Testis (tissue), 3 donors: ENCODE measurements around the gene NEAT1. TPM values are rescaled to one million over a fixed set of nuclear protein-coding genes. Genes with fewer than 3 reads are reported as not detected.
"Not testable (repeated sequence)": the region's sequence is repeated elsewhere in the genome, so short reads cannot be mapped to it uniquely, and the experiment has no call there.

ENCODE experiments used
- DNase-seq: peaks from one replicate; pipeline ENCODE4 v3.0.0-alpha.2; 2019
- H3K27ac ChIP-seq, 2 donors: fragments of 200-600 bp; sonication (generic); one replicate each; pipeline ENCODE4 v1.5.1; 2019
- H3K27me3 ChIP-seq: fragments of 200-600 bp; sonication (generic); one replicate; pipeline ENCODE4 v1.5.1; 2019
- H3K36me3 ChIP-seq: fragments of 200-600 bp; sonication (generic); one replicate; pipeline ENCODE4 v1.5.1; 2017; ENCODE audit warnings: low read depth; ENCODE audit errors: missing control alignments
- H3K4me1 ChIP-seq: fragments of 200-600 bp; sonication (generic); one replicate; pipeline ENCODE4 v1.5.1; 2019
- H3K4me3 ChIP-seq, 2 donors: fragments of 200-600 bp; sonication (generic); one replicate each; pipeline ENCODE4 v1.5.1; 2017 to 2019
- H3K9me3 ChIP-seq: fragments of 200-600 bp; sonication (generic); one replicate; pipeline ENCODE4 v1.5.1; 2017
- CTCF ChIP-seq, 3 experiments: fragments of 450-650 bp in 2 of 3; fragments of 200-600 bp in 1 of 3; sonication (generic) in 1 of 3; IDR thresholded peaks; one replicate each; pipeline ENCODE4 v1.5.1; 2016 to 2019; ENCODE audit warnings: antibody characterized with exemption in 3 of 3, mild to moderate bottlenecking in 2 of 3, moderate library complexity in 1 of 3
- POLR2A ChIP-seq: fragments of 450-650 bp; IDR thresholded peaks from one replicate; pipeline ENCODE4 v1.6.1; 2017; ENCODE audit warnings: antibody characterized with exemption, mild to moderate bottlenecking, moderate library complexity
- WGBS, 2 donors: methylation state at CpG; one replicate each; pipeline ENCODE4 v1.1.5; 2018; 5-methylcytosine and 5-hydroxymethylcytosine counted together
- intact Hi-C: fragments of 100-400 bp; cut with DNase I; formaldehyde crosslinking; loops from one replicate; pipeline ENCODE4 v1.15.1; 2023; ENCODE audit warnings: low total_unique reads
- polyA plus RNA-seq: library from polyadenylated mRNA; stranded (reverse); fragments of 350-450 nt; fragmentation: Illumina TruSeq; extraction: RNeasy Lipid Tissue Mini Kit (QIAGEN cat#74804); gene quantifications from one replicate; pipeline ENCODE4 v1.2.3, GENCODE V29; 2014; ENCODE audit warnings: low read depth, low replicate concordance; ENCODE audit not compliant: insufficient read depth
- total RNA-seq, 2 donors: library from RNA; depleted of rRNA; stranded (reverse); fragments of >200 nt; gene quantifications; one replicate each; pipeline ENCODE4 v1.2.3, GENCODE V29; 2016

Gene NEAT1
- total and polyA plus RNA-seq, 3 donors from 2014 or later = 189 to 243 (median 230) TPM

- Histone ChIP-seq H3K36me3 (no peaks in the 10 kb centered on the region), H3K27me3 (no peaks in the 10 kb centered on the region), H3K4me3 (no peak overlapping the region), H3K27ac (no peak overlapping the region), H3K9me3 (no peaks in the 10 kb centered on the region), H3K4me1 (peaks cover 10% of the 10 kb centered on the region)
- TF ChIP-seq CTCF (IDR thresholded peaks at IDR 0.05) (no peak), POLR2A (no peak)
- intact Hi-C loops = no loop called here
- 60 to 68% methylated on average over 3 to 5 of the region's 5 CpGs for WGBS, 2 donors
- DNase-seq = no peak
These were observed 10.9 kb upstream of the NEAT1 start for GRCh38 chr11:65411681-65412070.

- Histone ChIP-seq H3K27ac (peak overlapping the region in 1 of 2 donors; percentile 24), H3K27me3 (no peaks in the 10 kb centered on the region), H3K36me3 (no peaks in the 10 kb centered on the region), H3K9me3 (no peaks in the 10 kb centered on the region), H3K4me3 (no peak overlapping the region), H3K4me1 (peaks cover 18% of the 10 kb centered on the region)
- intact Hi-C loops = no loop called here
- DNase-seq = no peak
- 62 to 75% methylated on average over 21 to 24 of the region's 24 CpGs for WGBS, 2 donors
- TF ChIP-seq POLR2A = no peak
- no peak for TF ChIP-seq CTCF (IDR thresholded peaks at IDR 0.05)
These were observed 10.1 kb upstream of the NEAT1 start for GRCh38 chr11:65412271-65413076.

- H3K4me3 ChIP-seq, H3K27me3 ChIP-seq, H3K9me3 ChIP-seq, DNase-seq, intact Hi-C loops, H3K36me3 ChIP-seq: not testable (repeated sequence)
- H3K4me1 ChIP-seq = peaks cover 25% of the 10 kb centered on the region
- H3K27ac ChIP-seq = peak overlapping the region in 1 of 2 donors; percentile 24
- 82 to 87% methylated on average over 15 of the region's 15 CpGs for WGBS, 2 donors
These were observed 9.4 kb upstream of the NEAT1 start for GRCh38 chr11:65413077-65413664.

GRCh38 chr11:65414776-65415498, 7.7 kb upstream of the NEAT1 start:
- H3K4me1 ChIP-seq = peaks cover 43% of the 10 kb centered on the region
- DNase-seq = no peak
- H3K36me3 ChIP-seq = no peaks in the 10 kb centered on the region
- no peaks in the 10 kb centered on the region for H3K27me3 ChIP-seq
- WGBS, 2 donors = 79 to 81% methylated on average over 8 to 11 of the region's 11 CpGs
- TF ChIP-seq POLR2A (no peak), CTCF (IDR thresholded peaks at IDR 0.05) (no peak)
- no peak overlapping the region for H3K27ac ChIP-seq
- intact Hi-C loops = no loop called here
- H3K4me3 ChIP-seq = no peak overlapping the region
- no peaks in the 10 kb centered on the region for H3K9me3 ChIP-seq
